ENCODE results near the gene PITPNM3.

- TF ChIP-seq CSRNP3 (CRISPR knock-in tag; IDR thresholded peaks at IDR 0.05) (no peak), TOX (CRISPR knock-in tag; IDR thresholded peaks at IDR 0.05; ENCODE audit: borderline replicate concordance) (no peak), ISL1 (CRISPR knock-in tag; IDR thresholded peaks at IDR 0.05) (no peak)
These were observed 33.1 kb upstream of the PITPNM3 start for GRCh38 chr17:6589266-6589946.

All from SK-N-SH treated with all-trans-retinoic acid at 6 μM for 48 hours (cell line).